Mesenteric fat pad (tissue), 1 donor: ENCODE results near the gene SND1. TPM values are rescaled to one million over a fixed set of nuclear protein-coding genes. Genes with fewer than 3 reads are reported as not detected.
"Not testable (repeated sequence)": the region's sequence is repeated elsewhere in the genome, so short reads cannot be mapped to it uniquely, and the experiment has no call there.

Source experiments
- DNase-seq: peaks from one replicate; pipeline ENCODE4 v3.0.0-alpha.2; 2020; ENCODE audit warnings: low spot score
- total RNA-seq: library from RNA; stranded (reverse); fragmentation: NEBNext Ultra II Directional; extraction: Animal tissue kit (Norgen Biotek cat#: 25700); gene quantifications from one replicate; pipeline ENCODE4 v1.2.1, GENCODE V29; 2021
- donor health status: DM: yes; HTN: yes; CAD: no.

SND1 gene
- total RNA-seq, 1 donor from 2014 or later = 193 TPM

- DNase-seq = no peak
Observed at GRCh38 chr7:127887096-127887495, 235.1 kb downstream of the SND1 start.

GRCh38 chr7:127887631-127888030, 235.6 kb downstream of the SND1 start:
- no peak for DNase-seq

- no peak for DNase-seq
Observed at GRCh38 chr7:127888411-127888810, 236.4 kb downstream of the SND1 start.

- DNase-seq = no peak
Observed at GRCh38 chr7:127888825-127889224, 236.8 kb downstream of the SND1 start.

GRCh38 chr7:127889677-127890076, 237.7 kb downstream of the SND1 start:
- no peak for DNase-seq

GRCh38 chr7:127890726-127891125, 238.7 kb downstream of the SND1 start:
- no peak for DNase-seq

GRCh38 chr7:127891144-127891543, 239.2 kb downstream of the SND1 start:
- no peak for DNase-seq

GRCh38 chr7:127891854-127892438, 240.0 kb downstream of the SND1 start:
- DNase-seq = no peak

GRCh38 chr7:127892488-127893314, 240.7 kb downstream of the SND1 start:
- no peak for DNase-seq

- no peak for DNase-seq
Observed at GRCh38 chr7:127893547-127893946, 241.6 kb downstream of the SND1 start.

GRCh38 chr7:127894588-127894987, 242.6 kb downstream of the SND1 start:
- DNase-seq = no peak

- DNase-seq = no peak
Observed at GRCh38 chr7:127895360-127895759, 243.4 kb downstream of the SND1 start.

- no peak for DNase-seq
Observed at GRCh38 chr7:127895814-127896280, 243.9 kb downstream of the SND1 start.

- DNase-seq = no peak
Observed at GRCh38 chr7:127896659-127897058, 244.7 kb downstream of the SND1 start.

- DNase-seq = no peak
Observed at GRCh38 chr7:127897704-127898454, 245.9 kb downstream of the SND1 start.

- DNase-seq = no peak
Observed at GRCh38 chr7:127899411-127899810, 247.4 kb downstream of the SND1 start.

- DNase-seq = no peak
Observed at GRCh38 chr7:127900141-127900540, 248.1 kb downstream of the SND1 start.

- no peak for DNase-seq
Observed at GRCh38 chr7:127900732-127901685, 249.0 kb downstream of the SND1 start.

- DNase-seq = no peak
Observed at GRCh38 chr7:127901895-127902703, 250.1 kb downstream of the SND1 start.

- not testable (repeated sequence) for DNase-seq
Observed at GRCh38 chr7:127902753-127903152, 250.8 kb downstream of the SND1 start.
